ENCODE results near the gene HSD17B13. TPM values are rescaled to one million over a fixed set of nuclear protein-coding genes. Genes with fewer than 3 reads are reported as not detected.
"Not testable (repeated sequence)": the region's sequence is repeated elsewhere in the genome, so short reads cannot be mapped to it uniquely, and the experiment has no call there.

Gene HSD17B13
- total RNA-seq, 1 donor from 2014 or later = 1.4 TPM

GRCh38 chr4:87326460-87326859 is 3.8 kb upstream of the HSD17B13 start:
- intact Hi-C loops (cut with DNase I) = no loop called here
- ATAC-seq (no peak), DNase-seq (ENCODE audit: low spot score) (no peak)

DNA sequence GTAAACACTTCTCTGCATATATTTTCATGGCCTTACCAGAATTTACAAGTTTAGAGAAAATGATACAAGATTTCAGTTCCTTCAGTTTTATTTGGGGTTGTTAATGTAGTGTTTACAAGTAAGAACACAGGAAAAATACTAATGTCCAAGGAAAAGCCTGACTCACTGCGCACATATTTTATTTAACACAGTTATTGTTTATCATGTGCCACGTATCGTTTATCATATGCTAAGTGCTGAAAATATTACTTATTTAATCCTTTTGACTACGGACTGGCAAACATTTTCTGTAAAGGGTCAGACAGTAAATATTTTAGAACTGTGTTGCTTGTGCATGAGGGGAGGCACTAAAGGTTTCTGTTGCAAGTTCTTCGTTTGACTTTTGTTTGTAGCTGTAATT is 794 bp downstream of the HSD17B13 start:
- ATAC-seq (no peak), DNase-seq (ENCODE audit: low spot score) (no peak)
- intact Hi-C loops (cut with DNase I) = no loop called here

DNA sequence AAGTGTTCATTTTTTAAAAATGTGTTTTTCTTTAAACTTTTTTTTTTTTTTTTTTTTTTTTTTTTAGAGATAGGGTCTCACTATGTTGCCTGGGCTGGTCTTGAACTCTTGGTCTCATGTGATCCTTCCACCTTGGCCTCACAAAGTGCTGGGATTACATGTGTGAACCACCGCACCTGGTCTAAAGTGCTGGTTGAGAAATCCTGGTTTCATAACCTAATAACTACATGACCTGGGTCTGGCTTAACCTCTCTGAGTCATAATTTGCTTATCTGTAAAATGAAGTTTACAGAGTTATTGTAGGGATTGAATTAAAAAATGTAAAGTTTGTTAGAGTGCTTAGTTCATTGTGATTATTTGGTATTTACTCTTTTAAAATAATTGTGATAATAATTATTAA is 5.2 kb downstream of the HSD17B13 start:
- no peak for DNase-seq (ENCODE audit: low spot score)
- intact Hi-C loops (cut with DNase I) = no loop called here
- no peak for ATAC-seq

GRCh38 chr4:87316961-87317360 is 5.7 kb downstream of the HSD17B13 start:
- ATAC-seq (no peak), DNase-seq (ENCODE audit: low spot score) (no peak)
- intact Hi-C loops (cut with DNase I) = no loop called here

DNA sequence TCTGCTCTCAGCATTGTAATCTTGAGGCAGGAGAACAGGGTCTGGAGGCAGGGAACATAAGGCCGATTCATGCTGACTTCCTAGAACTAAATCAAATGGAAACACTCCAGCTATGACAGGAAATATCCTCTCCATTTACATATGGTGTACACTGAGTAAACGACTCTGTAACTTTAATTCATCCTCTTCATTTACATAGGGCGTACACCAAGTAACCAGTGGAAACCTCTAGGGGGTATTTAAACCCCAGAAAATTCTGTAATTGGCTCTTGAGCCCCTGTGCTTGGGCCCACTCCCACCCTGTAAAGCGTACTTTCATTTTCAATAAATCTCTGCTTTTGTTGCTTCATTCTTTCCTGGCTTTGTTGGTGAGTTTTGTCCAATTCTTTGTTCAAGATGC is 7.7 kb downstream of the HSD17B13 start:
- ATAC-seq; DNase-seq (ENCODE audit: low spot score); intact Hi-C loops (cut with DNase I): not testable (repeated sequence)

DNA sequence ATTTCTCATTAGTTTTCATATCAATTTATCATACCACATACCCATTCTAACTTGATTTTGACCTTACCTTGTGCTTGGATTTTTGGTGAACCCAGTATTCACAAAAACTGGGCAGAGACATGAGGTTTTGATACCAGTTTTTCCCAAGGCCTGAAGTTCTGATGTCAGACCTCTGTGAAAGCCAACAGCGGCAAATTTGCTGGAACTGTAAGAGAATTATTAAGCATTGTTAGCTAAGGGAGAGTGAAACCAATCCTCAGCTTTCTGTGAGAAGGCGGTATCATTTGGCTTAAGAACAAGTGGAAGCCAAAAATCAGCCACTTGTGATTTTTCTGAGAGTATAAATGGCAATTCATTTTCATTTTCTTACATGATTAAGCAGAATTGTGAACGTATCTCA is 8.9 kb downstream of the HSD17B13 start:
- no peak for DNase-seq (ENCODE audit: low spot score)
- intact Hi-C loops (cut with DNase I) = no loop called here
- no peak for ATAC-seq

DNA sequence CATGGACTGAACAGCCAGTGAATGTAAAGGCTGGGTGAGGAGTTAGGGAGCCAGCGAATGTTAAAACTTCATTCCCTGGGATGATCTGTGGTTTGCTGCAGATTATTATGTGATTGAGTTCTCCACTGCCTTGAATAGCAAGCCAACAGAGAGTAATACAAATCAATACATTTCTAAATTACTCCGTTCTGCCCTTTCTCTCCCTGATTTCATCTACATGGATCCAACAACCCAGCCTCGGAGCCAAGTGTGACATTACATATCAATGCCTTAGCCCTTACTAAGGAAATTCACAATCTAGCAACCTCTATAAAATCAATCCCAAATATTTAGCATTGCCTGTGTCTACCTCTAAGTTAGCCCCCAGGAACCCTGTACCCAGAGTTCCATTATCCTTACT is 11.0 kb downstream of the HSD17B13 start:
- intact Hi-C loops (cut with DNase I) = no loop called here
- DNase-seq (ENCODE audit: low spot score) = no peak
- no peak for ATAC-seq

- ATAC-seq (no peak), DNase-seq (ENCODE audit: low spot score) (no peak)
- intact Hi-C loops (cut with DNase I) = no loop called here
These were observed 11.9 kb downstream of the HSD17B13 start for GRCh38 chr4:87310691-87311335.

DNA sequence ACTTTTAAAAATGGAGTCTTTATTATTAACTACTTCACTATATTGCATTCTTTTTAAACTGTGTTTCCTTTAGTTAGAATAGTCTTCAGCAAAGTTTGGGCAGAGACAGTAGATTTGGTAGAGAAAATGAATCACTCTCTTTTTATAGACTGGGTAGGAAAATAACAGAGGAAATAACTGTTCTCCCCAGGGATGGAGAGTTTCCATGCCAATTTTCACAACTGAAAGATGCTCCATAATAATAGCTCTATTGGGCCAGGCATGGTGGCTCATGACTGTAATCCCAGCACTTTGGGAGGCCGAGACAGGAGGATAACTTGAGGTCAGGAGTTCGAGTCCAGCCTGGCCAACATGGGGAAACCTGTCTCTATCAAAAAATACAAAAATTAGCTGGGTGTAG is 13.1 kb downstream of the HSD17B13 start:
- intact Hi-C loops (cut with DNase I) = no loop called here
- ATAC-seq (peak; percentile 50), DNase-seq (ENCODE audit: low spot score) (no peak)

DNA sequence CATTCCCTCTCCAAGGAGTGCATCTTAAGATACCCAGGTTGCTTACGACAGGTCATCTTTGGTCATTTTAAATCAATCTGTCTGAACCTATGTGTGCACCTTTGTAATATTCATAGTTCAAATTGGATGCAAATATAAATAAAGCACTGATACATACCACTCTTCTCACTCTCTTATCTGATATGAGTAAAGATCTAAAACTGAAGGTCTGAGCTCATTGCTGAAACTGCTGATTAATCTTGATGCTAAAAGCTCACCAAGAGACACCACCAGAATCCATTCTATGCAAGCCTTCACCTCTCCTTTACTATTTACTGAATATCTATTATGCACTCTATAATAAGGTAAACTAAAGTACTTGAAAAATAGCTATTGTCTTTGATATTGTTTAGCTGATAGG is 16.6 kb downstream of the HSD17B13 start:
- DNase-seq (ENCODE audit: low spot score) (no peak), ATAC-seq (no peak)
- intact Hi-C loops (cut with DNase I) = no loop called here

DNA sequence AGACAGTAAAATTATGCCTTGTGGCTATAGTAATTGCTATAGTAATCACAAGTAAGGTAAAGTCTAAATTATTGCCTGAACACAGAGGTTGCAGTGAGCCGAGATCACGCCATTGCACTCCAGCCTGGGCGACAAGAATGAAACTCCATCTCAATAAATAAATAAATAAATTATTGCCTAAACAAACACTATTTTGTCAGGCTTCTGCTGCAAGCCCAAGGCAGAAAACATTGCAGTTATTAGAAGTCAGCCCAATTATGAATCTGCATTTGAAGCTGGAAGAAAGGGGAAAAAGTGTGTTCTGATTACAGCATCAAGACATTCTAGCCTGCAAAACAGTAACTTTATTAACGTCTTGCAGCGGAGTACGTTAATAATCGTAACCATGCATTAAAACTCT is 17.1 kb downstream of the HSD17B13 start:
- intact Hi-C loops (cut with DNase I) = no loop called here
- no peak for DNase-seq (ENCODE audit: low spot score)
- ATAC-seq = no peak

DNA sequence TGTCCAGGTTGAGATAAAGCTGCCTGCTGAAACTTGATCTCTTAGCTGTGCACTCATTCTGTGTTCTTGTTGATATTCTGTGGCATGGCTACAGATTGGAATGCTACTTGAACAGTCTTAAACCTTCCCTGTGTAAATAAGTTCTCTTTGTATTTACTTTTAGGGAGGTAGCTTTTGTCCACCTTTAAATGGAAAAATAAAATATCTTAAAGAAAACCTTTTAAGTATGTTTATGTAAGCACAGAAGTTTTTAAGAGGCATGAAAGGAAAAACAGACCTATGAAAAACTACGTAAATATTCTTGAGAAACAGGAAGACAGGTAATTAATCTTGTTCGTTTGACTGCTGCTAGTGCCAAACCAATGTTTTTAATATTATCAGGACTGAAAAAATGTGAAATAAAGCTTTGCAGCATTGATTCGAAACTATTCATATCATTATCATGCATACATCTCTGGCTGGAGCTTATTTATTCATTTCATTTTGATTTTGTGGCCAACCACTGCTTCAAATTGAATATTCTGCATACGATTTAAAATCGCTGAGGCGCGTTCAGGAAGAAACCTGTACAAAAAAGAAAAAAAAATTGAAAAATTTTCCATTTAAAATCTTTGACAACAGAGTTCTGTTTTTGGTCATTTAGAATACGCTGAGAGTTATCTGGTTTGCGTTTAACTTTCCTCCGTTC is 17.8 kb downstream of the HSD17B13 start:
- no peak for DNase-seq (ENCODE audit: low spot score)
- intact Hi-C loops (cut with DNase I) = no loop called here
- no peak for ATAC-seq

GRCh38 chr4:87299898-87300297 is 22.8 kb downstream of the HSD17B13 start:
- ATAC-seq (no peak), DNase-seq (ENCODE audit: low spot score) (no peak)
- intact Hi-C loops (cut with DNase I) = no loop called here

DNA sequence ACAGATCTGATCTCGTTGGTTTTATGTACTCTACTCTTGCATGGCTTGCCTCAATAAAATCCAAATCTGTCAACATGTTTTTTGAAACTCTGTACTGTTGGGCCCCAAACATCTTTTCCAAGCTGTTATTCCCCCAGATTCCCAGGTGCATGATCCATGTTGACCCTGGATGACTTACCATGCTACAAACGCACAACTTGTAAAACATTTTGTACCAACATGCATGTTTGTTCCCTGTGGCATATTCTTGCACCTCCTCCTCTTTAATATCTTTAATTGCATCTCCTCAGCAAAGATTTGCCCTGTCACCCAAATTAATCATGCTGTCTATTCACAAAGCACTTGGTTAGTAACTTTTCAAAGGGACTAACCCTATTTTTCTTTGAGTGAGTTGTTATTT is 24.3 kb downstream of the HSD17B13 start:
- ATAC-seq (no peak), DNase-seq (ENCODE audit: low spot score) (no peak)
- intact Hi-C loops (cut with DNase I) = no loop called here

- ATAC-seq; intact Hi-C loops (cut with DNase I); DNase-seq (ENCODE audit: low spot score): not testable (repeated sequence)
These were observed 27.8 kb downstream of the HSD17B13 start for GRCh38 chr4:87294911-87295310.

- intact Hi-C loops (cut with DNase I); DNase-seq (ENCODE audit: low spot score); ATAC-seq: not testable (repeated sequence)
These were observed 28.8 kb downstream of the HSD17B13 start for GRCh38 chr4:87293889-87294288.

GRCh38 chr4:87286970-87287369 is 35.7 kb downstream of the HSD17B13 start:
- ATAC-seq = no peak
- DNase-seq (ENCODE audit: low spot score) = no peak
- intact Hi-C loops (cut with DNase I) = no loop called here

GRCh38 chr4:87284268-87284667 is 38.4 kb downstream of the HSD17B13 start:
- DNase-seq (ENCODE audit: low spot score); ATAC-seq; intact Hi-C loops (cut with DNase I): not testable (repeated sequence)

DNA sequence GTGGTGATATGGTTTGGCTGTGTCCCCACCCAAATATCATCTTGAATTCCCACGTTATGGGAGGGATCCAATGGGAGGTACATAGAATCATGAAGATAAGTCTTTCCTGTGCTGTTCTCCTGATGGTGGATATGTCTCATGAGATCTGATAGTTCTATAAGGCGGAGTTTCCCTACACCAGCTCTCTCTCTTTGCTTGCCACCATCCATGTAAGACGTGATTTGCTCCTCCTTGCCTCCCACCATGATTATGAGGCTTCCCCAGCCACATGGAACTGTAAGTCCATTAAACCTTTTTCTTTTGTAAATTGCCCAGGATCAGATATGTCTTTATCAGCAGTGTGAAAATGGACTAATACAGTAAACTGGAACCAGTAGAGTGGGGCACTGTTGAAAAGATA is 39.5 kb downstream of the HSD17B13 start:
- intact Hi-C loops (cut with DNase I) = no loop called here
- no peak for DNase-seq (ENCODE audit: low spot score)
- ATAC-seq = no peak

DNA sequence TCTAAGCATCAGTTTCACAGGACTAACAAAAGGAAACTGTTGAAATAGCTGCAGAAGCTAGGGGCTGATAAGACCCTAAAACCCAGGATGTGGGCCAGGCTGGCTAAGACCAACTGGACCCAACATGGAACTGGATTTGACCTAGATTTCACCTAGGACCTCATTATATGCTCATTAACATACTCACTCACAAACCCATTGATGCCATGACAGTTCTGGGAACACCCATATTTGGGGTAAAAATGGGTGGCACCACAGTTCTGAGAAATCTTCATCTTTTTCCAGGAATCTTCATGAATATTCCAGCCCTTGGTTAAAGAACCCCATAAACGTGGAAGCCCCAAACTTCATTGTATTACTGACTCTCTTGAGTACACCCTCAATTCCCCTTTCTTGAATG is 41.1 kb downstream of the HSD17B13 start:
- ATAC-seq = no peak

GRCh38 chr4:87278335-87278794 is 44.3 kb downstream of the HSD17B13 start:
- ATAC-seq = no peak
- intact Hi-C loops (cut with DNase I) = no loop called here
- DNase-seq (ENCODE audit: low spot score) = no peak

More for the DNA sequence above, 41.1 kb downstream of the HSD17B13 start:
- intact Hi-C loops (cut with DNase I) = no loop called here
- no peak for DNase-seq (ENCODE audit: low spot score)
